Progenitor cell of endocrine pancreas (in vitro differentiated cells): ENCODE data around the gene PLCL1. TPM values are rescaled to one million over a fixed set of nuclear protein-coding genes. Genes with fewer than 3 reads are reported as not detected.
A peak's percentile ranks its signal among the peaks of the same experiment; 100 is the strongest.

Experiments
- DNase-seq: peaks from one replicate; pipeline ENCODE4 v3.0.0; 2021; ENCODE audit warnings: low spot score; ENCODE audit not compliant: unreplicated experiment
- H3K27ac Mint-ChIP-seq: 2 replicates; pipeline ENCODE4 v1.8.0; 2021; ENCODE audit warnings: mild to moderate bottlenecking, moderate library complexity, mixed read lengths
- H3K27me3 Mint-ChIP-seq: 2 replicates; pipeline ENCODE4 v1.8.0; 2021; ENCODE audit warnings: mixed read lengths
- H3K36me3 Mint-ChIP-seq: 2 replicates; pipeline ENCODE4 v1.8.0; 2022; ENCODE audit warnings: mixed read lengths; ENCODE audit not compliant: insufficient read depth
- H3K4me1 Mint-ChIP-seq: 2 replicates; pipeline ENCODE4 v1.8.0; 2021; ENCODE audit warnings: low read depth, mixed read lengths
- H3K4me3 Mint-ChIP-seq: 2 replicates; pipeline ENCODE4 v1.8.0; 2021; ENCODE audit warnings: low read depth, mild to moderate bottlenecking, moderate library complexity, mixed read lengths
- H3K9me3 Mint-ChIP-seq: 2 replicates; pipeline ENCODE4 v1.8.0; 2021; ENCODE audit warnings: low read depth, mixed read lengths
- CTCF ChIP-seq: fragments of 200-600 bp; sonication (generic); IDR thresholded peaks from one replicate; pipeline ENCODE4 v1.5.0; 2021; ENCODE audit warnings: antibody characterized with exemption, mild to moderate bottlenecking; ENCODE audit not compliant: unreplicated experiment
- total RNA-seq: library from RNA; stranded (reverse); gene quantifications from 2 replicates; pipeline ENCODE4 v1.2.1, GENCODE V29; 2021

PLCL1 gene
- total RNA-seq, 1 donor from 2014 or later: 48.3 TPM

- TF ChIP-seq CTCF: peak; percentile 77
- peaks cover 26% of the 10 kb centered on the region for H3K4me1 Mint-ChIP-seq
- DNase-seq: no peak
- peak overlapping the region; percentile 25 for H3K27ac Mint-ChIP-seq
- peak overlapping the region; percentile 32 for H3K4me3 Mint-ChIP-seq
- H3K36me3 Mint-ChIP-seq: no peaks in the 10 kb centered on the region
- no peaks in the 10 kb centered on the region for H3K9me3 Mint-ChIP-seq
- no peaks in the 10 kb centered on the region for H3K27me3 Mint-ChIP-seq
These were observed 1.4 kb upstream of the PLCL1 start for GRCh38 chr2:197803033-197803444.

- no peaks in the 10 kb centered on the region for H3K9me3 Mint-ChIP-seq
- peak overlapping the region; percentile 90 for H3K4me3 Mint-ChIP-seq
- H3K36me3 Mint-ChIP-seq: peaks cover 3% of the 10 kb centered on the region
- H3K27ac Mint-ChIP-seq: peak overlapping the region; percentile 79
- DNase-seq: peak; percentile 29
- peaks cover 34% of the 10 kb centered on the region for H3K4me1 Mint-ChIP-seq
- TF ChIP-seq CTCF: peak; percentile 41
- no peaks in the 10 kb centered on the region for H3K27me3 Mint-ChIP-seq
These were observed 643 bp downstream of the PLCL1 start for GRCh38 chr2:197804758-197805714.

- Mint-ChIP-seq H3K27ac (peak overlapping the region; percentile 50), H3K4me3 (peak overlapping the region; percentile 86), H3K27me3 (no peaks in the 10 kb centered on the region)
These were observed 1.6 kb downstream of the PLCL1 start for GRCh38 chr2:197805715-197806633.

GRCh38 chr2:197809064-197809463 is 4.7 kb downstream of the PLCL1 start:
- H3K27me3 Mint-ChIP-seq: no peaks in the 10 kb centered on the region
- peaks cover 33% of the 10 kb centered on the region for H3K4me1 Mint-ChIP-seq
- DNase-seq: no peak
- peak overlapping the region; percentile 47 for H3K4me3 Mint-ChIP-seq
- no peak for TF ChIP-seq CTCF
- H3K36me3 Mint-ChIP-seq: peaks cover 13% of the 10 kb centered on the region
- H3K27ac Mint-ChIP-seq: no peak overlapping the region
- peaks cover 8% of the 10 kb centered on the region for H3K9me3 Mint-ChIP-seq

More at GRCh38 chr2:197805715-197806633, 1.6 kb downstream of the PLCL1 start:
- H3K9me3 Mint-ChIP-seq: no peaks in the 10 kb centered on the region
- DNase-seq: no peak
- H3K36me3 Mint-ChIP-seq: peaks cover 4% of the 10 kb centered on the region
- peaks cover 41% of the 10 kb centered on the region for H3K4me1 Mint-ChIP-seq
- TF ChIP-seq CTCF: no peak

- no peak for DNase-seq
- peaks cover 8% of the 10 kb centered on the region for H3K9me3 Mint-ChIP-seq
- H3K4me3 Mint-ChIP-seq: no peak overlapping the region
- no peaks in the 10 kb centered on the region for H3K27me3 Mint-ChIP-seq
- H3K27ac Mint-ChIP-seq: no peak overlapping the region
- peaks cover 35% of the 10 kb centered on the region for H3K4me1 Mint-ChIP-seq
- TF ChIP-seq CTCF: no peak
- H3K36me3 Mint-ChIP-seq: peaks cover 13% of the 10 kb centered on the region
These were observed 5.6 kb downstream of the PLCL1 start for GRCh38 chr2:197810016-197810415.
